Cardiac muscle cell (in vitro differentiated cells and primary cell): Measurements from ENCODE around the gene AHDC1. TPM values are rescaled to one million over a fixed set of nuclear protein-coding genes. Genes with fewer than 3 reads are reported as not detected.
A peak's percentile ranks its signal among the peaks of the same experiment; 100 is the strongest.
"Not testable (repeated sequence)": the region's sequence is repeated elsewhere in the genome, so short reads cannot be mapped to it uniquely, and the experiment has no call there.

Source experiments
- DNase-seq, 2 donors: peaks; one replicate each; pipeline versions ENCODE4 v3.0.0 to v3.0.0-alpha.2; 2010 to 2017; ENCODE audit warnings: low read depth in 1 of 2, low spot score in 1 of 2
- H3K27ac ChIP-seq: fragments of 200-600 bp; sonication (generic); 2 replicates; pipeline ENCODE4 v1.5.1; 2016
- H3K27me3 ChIP-seq: fragments of 200-600 bp; sonication (generic); 2 replicates; pipeline ENCODE4 v1.6.0; 2016; ENCODE audit warnings: control low read depth
- H3K36me3 ChIP-seq: fragments of 200-600 bp; sonication (generic); 2 replicates; pipeline ENCODE4 v1.5.1; 2016; ENCODE audit warnings: control low read depth
- H3K4me1 ChIP-seq: fragments of 200-600 bp; sonication (generic); 2 replicates; pipeline ENCODE4 v1.8.1; 2017; ENCODE audit warnings: low read depth, mild to moderate bottlenecking, mixed run types
- H3K4me3 ChIP-seq: fragments of 200-600 bp; sonication (generic); 2 replicates; pipeline ENCODE4 v1.5.1; 2016; ENCODE audit warnings: mild to moderate bottlenecking
- H3K9me3 ChIP-seq: fragments of 200-600 bp; sonication (generic); 2 replicates; pipeline ENCODE4 v1.5.1; 2017; ENCODE audit warnings: low read depth, mild to moderate bottlenecking, control low read depth
- CTCF ChIP-seq: IDR thresholded peaks from 2 replicates; pipeline ENCODE4 v1.5.1; 2012; ENCODE audit warnings: low read depth, mild to moderate bottlenecking, low read length
- polyA plus RNA-seq: library from polyadenylated mRNA; unstranded; fragments of >200 nt; fragmentation: Nextera tagmentation; extraction: Ambion mirVana; gene quantifications from 2 replicates; pipeline ENCODE4 v1.2.1, GENCODE V29; 2016
- total RNA-seq: library from RNA; depleted of rRNA; stranded (reverse); fragments of >200 nt; gene quantifications from 2 replicates; pipeline ENCODE4 v1.2.3, GENCODE V29; 2016

AHDC1 gene
- total and polyA plus RNA-seq, 2 experiments from 2014 or later = 16.3 to 58.1 TPM

GRCh38 chr1:27503033-27503432 is 100.9 kb downstream of the AHDC1 start:
- Histone ChIP-seq H3K36me3 (no peaks in the 10 kb centered on the region), H3K27ac (peak overlapping the region; percentile 97)
- no peak for DNase-seq

GRCh38 chr1:27501159-27501558 is 102.8 kb downstream of the AHDC1 start:
- H3K4me1 ChIP-seq = peaks cover 18% of the 10 kb centered on the region
- not testable (repeated sequence) for H3K36me3 ChIP-seq, H3K27ac ChIP-seq, H3K27me3 ChIP-seq, H3K4me3 ChIP-seq, H3K9me3 ChIP-seq, DNase-seq

More at GRCh38 chr1:27503033-27503432, 100.9 kb downstream of the AHDC1 start:
- H3K4me1 ChIP-seq = peaks cover 13% of the 10 kb centered on the region
- H3K9me3 ChIP-seq = no peaks in the 10 kb centered on the region
- no peaks in the 10 kb centered on the region for H3K27me3 ChIP-seq
- H3K4me3 ChIP-seq = no peak overlapping the region
- no peak for TF ChIP-seq CTCF

DNA sequence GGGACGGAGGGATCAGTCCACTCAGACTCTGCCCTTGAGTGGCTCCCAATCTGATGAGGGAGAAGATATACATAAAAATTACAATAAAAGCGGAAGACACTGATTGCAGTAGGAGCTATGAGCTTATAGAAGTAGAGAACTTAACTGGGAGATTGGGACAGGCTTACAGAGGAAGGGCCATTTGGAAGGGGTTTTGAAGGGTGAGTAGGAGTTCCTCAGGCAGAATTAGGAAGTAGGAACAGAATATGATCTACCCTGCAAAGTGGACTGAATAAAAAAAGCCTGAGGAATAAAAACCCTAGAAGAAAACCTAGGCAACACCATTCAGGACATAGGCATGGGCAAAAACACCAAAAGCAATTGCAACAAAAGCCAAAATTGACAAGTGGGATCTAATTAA is 104.8 kb downstream of the AHDC1 start:
- H3K4me1 ChIP-seq = peaks cover 10% of the 10 kb centered on the region
- no peaks in the 10 kb centered on the region for H3K27me3 ChIP-seq
- H3K9me3 ChIP-seq = no peaks in the 10 kb centered on the region
- H3K4me3 ChIP-seq = no peak overlapping the region
- H3K36me3 ChIP-seq = no peaks in the 10 kb centered on the region
- no peak overlapping the region for H3K27ac ChIP-seq
- DNase-seq = no peak
- no peak for TF ChIP-seq CTCF

DNA sequence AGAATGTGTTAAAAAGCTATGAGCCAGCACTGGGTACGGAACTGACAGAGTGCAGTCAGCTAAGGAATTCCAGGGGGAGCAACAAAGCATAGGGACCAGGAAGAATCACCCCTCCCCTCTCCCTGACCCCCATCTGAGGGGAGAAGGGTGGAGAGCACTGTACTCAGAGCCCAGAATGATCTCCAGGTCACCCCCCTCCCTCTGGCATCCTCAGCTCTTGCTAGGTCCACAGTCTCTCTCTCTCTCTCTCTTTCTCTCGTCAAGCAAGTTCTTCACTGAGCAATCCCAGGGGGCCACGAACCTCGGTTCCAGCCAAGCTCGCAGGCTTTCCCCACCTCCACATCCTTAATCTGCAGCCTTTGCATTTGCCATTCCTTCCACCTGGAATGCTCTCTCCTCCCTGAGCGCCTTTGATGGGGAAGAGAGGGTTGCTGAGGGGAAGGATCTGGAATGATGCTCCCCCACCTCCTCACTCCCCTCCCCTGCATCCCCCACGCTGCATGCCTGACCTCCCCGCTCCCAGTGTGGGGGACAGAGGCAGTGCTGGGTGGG is 107.3 kb downstream of the AHDC1 start:
- DNase-seq = peak; percentile 53 to 82
- peaks cover 5% of the 10 kb centered on the region for H3K4me1 ChIP-seq
- H3K27ac ChIP-seq = peak overlapping the region; percentile 40
- H3K4me3 ChIP-seq = no peak overlapping the region
- no peaks in the 10 kb centered on the region for H3K9me3 ChIP-seq
- no peaks in the 10 kb centered on the region for H3K36me3 ChIP-seq
- no peaks in the 10 kb centered on the region for H3K27me3 ChIP-seq
- peak; percentile 53 for TF ChIP-seq CTCF

DNA sequence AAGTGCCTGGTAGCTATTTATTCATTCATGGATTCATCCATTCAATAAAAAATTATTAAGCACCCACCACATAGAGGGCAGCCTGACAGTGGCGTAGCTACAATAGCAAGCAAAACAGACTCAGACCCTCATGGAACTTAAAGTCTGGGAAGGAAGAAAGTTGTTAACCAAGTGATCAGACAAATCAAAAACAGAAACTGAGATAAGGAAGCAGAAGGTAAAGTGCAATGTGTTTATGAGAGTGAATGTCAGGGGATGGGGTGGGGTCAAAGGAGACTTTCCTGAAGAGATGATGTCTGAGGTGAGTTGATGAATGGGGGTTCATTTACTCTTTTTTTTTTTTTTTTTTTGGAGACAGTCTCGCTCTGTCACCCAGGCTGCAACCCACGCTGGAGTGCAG is 111.1 kb downstream of the AHDC1 start:
- peaks cover 16% of the 10 kb centered on the region for H3K4me1 ChIP-seq
- H3K27ac ChIP-seq = peak overlapping the region; percentile 88
- H3K36me3 ChIP-seq = no peaks in the 10 kb centered on the region
- H3K27me3 ChIP-seq = no peaks in the 10 kb centered on the region
- H3K9me3 ChIP-seq = no peaks in the 10 kb centered on the region
- TF ChIP-seq CTCF = no peak
- H3K4me3 ChIP-seq = no peak overlapping the region
- no peak for DNase-seq

DNA sequence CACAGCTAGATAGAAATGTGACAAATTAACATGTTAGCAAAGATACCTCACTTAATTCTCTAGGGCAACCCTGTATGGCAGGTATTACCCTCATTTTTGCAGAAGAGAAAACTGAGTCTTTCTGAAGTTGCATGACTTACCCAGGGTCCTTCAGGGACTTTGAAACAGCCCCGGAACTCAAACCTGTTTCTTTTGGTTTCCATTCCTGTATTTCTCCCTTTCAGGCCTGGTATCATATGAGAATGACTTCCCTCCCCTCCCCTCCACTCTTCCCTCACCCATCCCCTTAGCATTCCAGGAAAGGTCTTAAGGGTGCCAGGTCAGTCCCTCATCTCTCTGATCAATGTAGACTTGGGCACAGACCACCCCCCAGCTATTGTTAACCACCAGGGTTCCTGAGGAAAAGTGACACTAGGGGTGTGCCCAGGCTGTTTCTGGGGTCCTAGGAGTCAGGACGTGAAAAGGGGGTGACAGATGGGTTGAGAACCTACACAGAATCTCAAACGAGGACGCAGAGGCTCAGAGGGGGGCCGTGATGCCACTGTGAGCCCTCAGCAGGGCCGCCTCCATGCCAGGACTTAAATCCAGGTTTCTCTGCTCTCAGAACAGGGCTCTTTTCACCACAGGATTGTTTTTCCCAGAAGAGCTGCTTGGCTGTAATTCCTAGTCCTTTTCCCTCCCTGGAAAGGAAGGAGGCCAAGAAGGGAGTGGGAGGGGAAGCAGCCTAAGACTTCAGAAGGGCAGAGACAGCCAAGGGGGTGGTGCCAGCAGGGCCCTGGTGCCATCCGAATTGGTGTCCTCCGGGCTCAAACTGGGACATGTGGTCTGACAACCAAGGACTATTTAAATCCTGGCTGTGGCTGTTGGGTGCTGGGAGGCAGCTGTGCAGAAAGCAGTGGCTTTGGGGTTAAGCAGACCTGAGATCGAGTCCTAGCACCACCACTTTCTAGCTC is 111.9 kb downstream of the AHDC1 start:
- no peaks in the 10 kb centered on the region for H3K36me3 ChIP-seq
- peaks cover 15% of the 10 kb centered on the region for H3K4me1 ChIP-seq
- peak overlapping the region; percentile 88 for H3K27ac ChIP-seq
- H3K27me3 ChIP-seq = no peaks in the 10 kb centered on the region
- DNase-seq = peak in 1 of 2 donors; percentile 67
- H3K9me3 ChIP-seq = no peaks in the 10 kb centered on the region
- no peak for TF ChIP-seq CTCF
- H3K4me3 ChIP-seq = no peak overlapping the region
